ENCODE results near the gene SLC25A19.
A peak's percentile ranks its signal among the peaks of the same experiment; 100 is the strongest.

SLC25A19 gene

GRCh38 chr17:75271233-75271954 lies 17.8 kb downstream of the SLC25A19 start:
- DNase-seq (ENCODE audit: low read depth), result no peak
- peak; percentile 43 for TF ChIP-seq CTCF (conservative IDR thresholded peaks at IDR 0.05; ENCODE audit: low read depth, low read length)
- H3K4me3 ChIP-seq (ENCODE audit: low read length), result peak overlapping the region; percentile 71

GRCh38 chr17:75270966-75271232 lies 18.3 kb downstream of the SLC25A19 start, which contains the start of gene MIF4GD:
Gene MIF4GD, minus strand, starts transcription at chr17:75271231. Its CDS starts 1,036 bp downstream, at chr17:75270195.
- DNase-seq (ENCODE audit: low read depth), result no peak
- no peak for TF ChIP-seq CTCF (conservative IDR thresholded peaks at IDR 0.05; ENCODE audit: low read depth, low read length)
- peak within 1 kb of the TSS; percentile 88 for H3K4me3 ChIP-seq (ENCODE audit: low read length)

- peak overlapping the region; percentile 88 for H3K4me3 ChIP-seq (ENCODE audit: low read length)
- DNase-seq (ENCODE audit: low read depth), result peak; percentile 69
- TF ChIP-seq CTCF (conservative IDR thresholded peaks at IDR 0.05; ENCODE audit: low read depth, low read length), result peak; percentile 61
These were observed 18.8 kb downstream of the SLC25A19 start for GRCh38 chr17:75270218-75270965.

GRCh38 chr17:75269844-75270217 lies 19.4 kb downstream of the SLC25A19 start:
- no peak for TF ChIP-seq CTCF (conservative IDR thresholded peaks at IDR 0.05; ENCODE audit: low read depth, low read length)
- DNase-seq (ENCODE audit: low read depth), result no peak
- peak overlapping the region; percentile 88 for H3K4me3 ChIP-seq (ENCODE audit: low read length)

- no peak overlapping the region for H3K4me3 ChIP-seq (ENCODE audit: low read length)
- no peak for DNase-seq (ENCODE audit: low read depth)
- TF ChIP-seq CTCF (conservative IDR thresholded peaks at IDR 0.05; ENCODE audit: low read depth, low read length), result no peak
These were observed 21.6 kb downstream of the SLC25A19 start for GRCh38 chr17:75267411-75268232.

- TF ChIP-seq CTCF (conservative IDR thresholded peaks at IDR 0.05; ENCODE audit: low read depth, low read length), result no peak
- no peak for DNase-seq (ENCODE audit: low read depth)
- H3K4me3 ChIP-seq (ENCODE audit: low read length), result no peak overlapping the region
These were observed 22.2 kb downstream of the SLC25A19 start for GRCh38 chr17:75267153-75267410.

Data from retinal pigment epithelial cell (primary cell).